PC-3 (cell line): ENCODE measurements around the gene TMEM186. TPM values are rescaled to one million over a fixed set of nuclear protein-coding genes. Genes with fewer than 3 reads are reported as not detected.

Source experiments
- ATAC-seq: fragments of 200-7000 bp; cut with Tn5 transposase; 2 replicates; pipeline ENCODE4 v1.9.1; 2020; ENCODE audit warnings: mild to moderate bottlenecking, moderate library complexity
- BruUV-seq: library from RNA; stranded (reverse); fragments of 400-500 nt; replicated peaks from 2 replicates; lab custom pipeline; 2021; lab: Mats Ljungman, UMichigan
- CTCF ChIA-PET: fragments of 300-600 bp; sonication (Branson Sonifier 250); formaldehyde crosslinking; loops from one replicate; lab custom pipeline; 2022; ENCODE audit warnings: antibody characterized with exemption; lab: Charles Lee
- POLR2A ChIA-PET: fragments of 300-600 bp; sonication (Branson Sonifier 250); formaldehyde crosslinking; loops from one replicate; lab custom pipeline; 2022; ENCODE audit warnings: antibody characterized with exemption; ENCODE audit not compliant: unreplicated experiment; lab: Charles Lee
- DNase-seq: peaks from one replicate; pipeline ENCODE4 v3.0.0-alpha.2; 2015
- H2AFZ ChIP-seq: fragments of 300-600 bp; sonication (generic); 2 replicates; pipeline ENCODE4 v1.6.0; 2016; ENCODE audit warnings: antibody characterized with exemption, low read length
- H3F3A ChIP-seq: fragments of 300-600 bp; sonication (generic); one replicate; pipeline ENCODE4 v1.6.0; 2017; ENCODE audit warnings: antibody characterized with exemption, low read length, control low read depth, mild to moderate bottlenecking; ENCODE audit not compliant: unreplicated experiment
- H3K27ac ChIP-seq: fragments of 300-600 bp; sonication (generic); 2 replicates; pipeline ENCODE4 v1.5.1; 2016; ENCODE audit warnings: mild to moderate bottlenecking, low read length
- H3K27me3 ChIP-seq: fragments of 300-600 bp; sonication (generic); 2 replicates; pipeline ENCODE4 v1.6.1; 2016; ENCODE audit warnings: low read length, mixed read lengths
- H3K36me3 ChIP-seq: fragments of 300-600 bp; sonication (generic); 2 replicates; pipeline ENCODE4 v1.6.1; 2016; ENCODE audit warnings: low read depth, mixed run types, low read length, mixed read lengths
- H3K4me1 ChIP-seq: fragments of 300-600 bp; sonication (generic); 2 replicates; pipeline ENCODE4 v1.5.1; 2016; ENCODE audit warnings: low read length; ENCODE audit not compliant: insufficient read depth
- H3K4me2 ChIP-seq: fragments of 300-600 bp; sonication (generic); 2 replicates; pipeline ENCODE4 v1.6.0; 2016; ENCODE audit warnings: low read length
- H3K4me3 ChIP-seq: fragments of 300-600 bp; sonication (generic); 2 replicates; pipeline ENCODE4 v1.5.1; 2016; ENCODE audit warnings: mild to moderate bottlenecking, low read length, mixed read lengths
- H3K79me2 ChIP-seq: fragments of 300-600 bp; sonication (generic); 2 replicates; pipeline ENCODE4 v1.6.1; 2017; ENCODE audit warnings: low read length, mixed read lengths
- H3K9ac ChIP-seq: fragments of 300-600 bp; sonication (generic); 2 replicates; pipeline ENCODE4 v1.6.0; 2016; ENCODE audit warnings: mild to moderate bottlenecking, low read length
- H3K9me2 ChIP-seq: fragments of 300-600 bp; sonication (generic); replicated peaks from 2 replicates; pipeline ENCODE4 v1.6.1; 2016; ENCODE audit warnings: mixed run types, low read length, mixed read lengths
- H3K9me3 ChIP-seq: fragments of 300-600 bp; sonication (generic); 2 replicates; pipeline ENCODE4 v1.6.1; 2016; ENCODE audit warnings: low read length, mixed read lengths
- H4K20me1 ChIP-seq: fragments of 300-600 bp; sonication (generic); 2 replicates; pipeline ENCODE4 v1.6.1; 2016; ENCODE audit warnings: low read length, mixed read lengths
- EZH2 ChIP-seq: fragments of 300-600 bp; sonication (generic); IDR thresholded peaks from one replicate; pipeline ENCODE4 v1.6.1; 2017; ENCODE audit warnings: antibody characterized with exemption, mild to moderate bottlenecking, low read length; ENCODE audit not compliant: unreplicated experiment
- EZH2phosphoT487 ChIP-seq: fragments of 300-600 bp; sonication (generic); IDR thresholded peaks from 2 replicates; pipeline ENCODE4 v1.6.1; 2018; ENCODE audit warnings: mild to moderate bottlenecking, antibody characterized with exemption, low read length, borderline replicate concordance
- intact Hi-C: fragments of 100-400 bp; cut with micrococcal nuclease; formaldehyde crosslinking; loops from 2 replicates; pipeline ENCODE4 v1.9.0; 2023
- total RNA-seq: library from RNA; depleted of rRNA; stranded (reverse); fragments of >200 nt; gene quantifications from 2 replicates; pipeline ENCODE4 v1.2.3, GENCODE V29; 2014
- TF ChIP-seq, protein P1 (sequence below): fragments of 300-600 bp; sonication (generic); conservative IDR thresholded peaks from 2 replicates; pipeline ENCODE4 v1.5.1; 2017; ENCODE audit warnings: antibody characterized with exemption, low read depth, mild to moderate bottlenecking, low read length

The TMEM186 gene
- total RNA-seq, 1 experiment from 2014 or later: 7.4 TPM

- no peak for ATAC-seq
- Histone ChIP-seq H4K20me1 (no peaks in the 10 kb centered on the region), H2AFZ (no peak overlapping the region), H3K36me3 (no peaks in the 10 kb centered on the region), H3K79me2 (no peaks in the 10 kb centered on the region), H3K27ac (no peak overlapping the region), H3K4me2 (no peak overlapping the region), H3K9ac (no peak overlapping the region), H3F3A (no peaks in the 10 kb centered on the region), H3K27me3 (no peaks in the 10 kb centered on the region), H3K9me3 (no peaks in the 10 kb centered on the region), H3K9me2 (no peaks in the 10 kb centered on the region), H3K4me1 (no peaks in the 10 kb centered on the region), H3K4me3 (no peak overlapping the region)
- POLR2A ChIA-PET: no interaction called here
- no TSS peak for BruUV-seq
- intact Hi-C loops: no loop called here
- TF ChIP-seq, protein P1, sequence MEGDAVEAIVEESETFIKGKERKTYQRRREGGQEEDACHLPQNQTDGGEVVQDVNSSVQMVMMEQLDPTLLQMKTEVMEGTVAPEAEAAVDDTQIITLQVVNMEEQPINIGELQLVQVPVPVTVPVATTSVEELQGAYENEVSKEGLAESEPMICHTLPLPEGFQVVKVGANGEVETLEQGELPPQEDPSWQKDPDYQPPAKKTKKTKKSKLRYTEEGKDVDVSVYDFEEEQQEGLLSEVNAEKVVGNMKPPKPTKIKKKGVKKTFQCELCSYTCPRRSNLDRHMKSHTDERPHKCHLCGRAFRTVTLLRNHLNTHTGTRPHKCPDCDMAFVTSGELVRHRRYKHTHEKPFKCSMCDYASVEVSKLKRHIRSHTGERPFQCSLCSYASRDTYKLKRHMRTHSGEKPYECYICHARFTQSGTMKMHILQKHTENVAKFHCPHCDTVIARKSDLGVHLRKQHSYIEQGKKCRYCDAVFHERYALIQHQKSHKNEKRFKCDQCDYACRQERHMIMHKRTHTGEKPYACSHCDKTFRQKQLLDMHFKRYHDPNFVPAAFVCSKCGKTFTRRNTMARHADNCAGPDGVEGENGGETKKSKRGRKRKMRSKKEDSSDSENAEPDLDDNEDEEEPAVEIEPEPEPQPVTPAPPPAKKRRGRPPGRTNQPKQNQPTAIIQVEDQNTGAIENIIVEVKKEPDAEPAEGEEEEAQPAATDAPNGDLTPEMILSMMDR: no peak
- no peak for TF ChIP-seq EZH2phosphoT487
- no peak for TF ChIP-seq EZH2
- DNase-seq: peak; percentile 32
- CTCF ChIA-PET: no interaction called here
These were observed 21.3 kb downstream of the TMEM186 start for GRCh38 chr16:8776129-8776584.

DNA sequence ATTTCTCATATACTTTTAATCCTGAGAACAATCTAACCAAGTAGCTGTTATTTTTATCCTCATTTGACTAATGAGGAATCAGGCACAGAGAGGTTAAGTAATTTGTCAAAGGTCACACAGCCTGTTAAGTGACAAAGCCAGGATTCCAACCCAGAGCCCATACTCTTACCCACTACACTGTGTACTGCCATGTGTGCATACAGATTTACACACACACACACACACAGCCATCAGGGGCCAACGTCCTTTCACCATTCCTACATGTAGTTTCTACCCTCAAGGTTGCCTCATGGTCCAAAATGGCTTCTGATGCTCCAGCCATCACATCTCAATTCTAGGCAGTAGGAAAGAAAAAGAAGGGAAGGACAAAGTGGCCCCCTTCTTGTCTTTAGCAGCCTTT, 22.1 kb downstream of the TMEM186 start:
- ChIA-PET CTCF (no interaction called here), POLR2A (no interaction called here)
- TF ChIP-seq EZH2phosphoT487 (no peak), EZH2 (no peak)
- TF ChIP-seq, protein P1: no peak
- Histone ChIP-seq H3K4me2 (no peak overlapping the region), H3K27ac (no peak overlapping the region), H3K9me2 (no peaks in the 10 kb centered on the region), H3K9ac (no peak overlapping the region), H4K20me1 (no peaks in the 10 kb centered on the region), H3K4me3 (no peak overlapping the region), H3K4me1 (no peaks in the 10 kb centered on the region), H3K36me3 (no peaks in the 10 kb centered on the region), H3K27me3 (no peaks in the 10 kb centered on the region), H2AFZ (no peak overlapping the region), H3F3A (no peaks in the 10 kb centered on the region), H3K9me3 (no peaks in the 10 kb centered on the region), H3K79me2 (no peaks in the 10 kb centered on the region)
- intact Hi-C loops: no loop called here
- DNase-seq: no peak
- ATAC-seq: no peak
- no TSS peak for BruUV-seq

GRCh38 chr16:8774208-8774607, 23.2 kb downstream of the TMEM186 start:
- Histone ChIP-seq H3F3A (no peaks in the 10 kb centered on the region), H3K9me3 (no peaks in the 10 kb centered on the region), H3K9me2 (no peaks in the 10 kb centered on the region), H2AFZ (no peak overlapping the region), H3K4me2 (no peak overlapping the region), H4K20me1 (no peaks in the 10 kb centered on the region), H3K9ac (no peak overlapping the region), H3K4me1 (no peaks in the 10 kb centered on the region), H3K79me2 (no peaks in the 10 kb centered on the region), H3K36me3 (no peaks in the 10 kb centered on the region), H3K27ac (no peak overlapping the region), H3K27me3 (no peaks in the 10 kb centered on the region), H3K4me3 (no peak overlapping the region)
- ChIA-PET CTCF (no interaction called here), POLR2A (no interaction called here)
- DNase-seq: no peak
- no peak for TF ChIP-seq EZH2
- no peak for TF ChIP-seq EZH2phosphoT487
- TF ChIP-seq, protein P1: no peak
- intact Hi-C loops: no loop called here
- no peak for ATAC-seq
- no TSS peak for BruUV-seq
